NCI-H2196 treated with DMSO at 0.1 percent for 48 hours (cell line): ENCODE results near the gene KCNH2.

ENCODE experiments used
- DNase-seq: peaks from one replicate; lab custom pipeline; 2025; ENCODE audit not compliant: unreplicated experiment; lab: John Stamatoyannopoulos, UW

KCNH2 gene

DNA sequence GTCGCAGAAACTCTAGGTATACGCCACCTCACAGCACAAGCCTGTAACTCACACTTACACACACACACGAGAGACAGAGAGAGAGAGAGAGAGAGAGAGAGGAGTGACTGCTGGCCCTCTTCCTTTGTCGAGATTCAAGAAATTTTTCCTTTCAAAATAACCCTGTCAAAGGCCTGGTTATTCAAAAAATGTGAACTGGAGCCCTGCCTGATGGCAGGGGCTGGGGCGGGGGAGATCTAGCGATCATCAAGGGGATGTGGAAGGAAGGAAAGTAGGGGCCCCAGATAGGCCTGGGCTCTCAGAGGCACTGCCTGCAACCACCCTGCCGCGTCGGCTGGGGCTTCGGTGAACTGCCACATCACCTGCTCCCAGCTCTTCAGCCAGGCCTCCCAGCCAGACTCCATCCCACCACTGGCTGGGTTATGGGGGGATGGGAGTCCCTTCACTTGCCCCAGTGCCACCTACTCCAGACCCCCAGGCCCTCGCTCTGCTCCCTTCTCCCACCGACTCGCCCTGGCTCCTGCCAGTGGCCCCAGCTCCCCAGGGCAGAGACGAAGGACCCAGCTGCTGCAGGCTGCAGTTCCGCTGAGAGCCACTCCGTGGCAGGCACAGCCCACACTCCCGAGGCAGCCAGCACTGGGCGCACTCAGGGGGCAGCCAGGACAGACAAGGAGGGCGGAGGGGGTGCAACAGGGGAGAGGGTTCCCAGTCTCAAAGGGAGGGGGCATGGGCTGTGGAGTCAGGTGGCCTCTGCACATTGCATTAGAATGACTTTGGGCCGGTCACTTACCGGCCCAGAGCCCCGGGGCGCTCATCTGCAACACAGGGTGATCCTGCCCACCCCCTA, 15.3 kb downstream of the KCNH2 start:
- peak; percentile 30 for DNase-seq

DNA sequence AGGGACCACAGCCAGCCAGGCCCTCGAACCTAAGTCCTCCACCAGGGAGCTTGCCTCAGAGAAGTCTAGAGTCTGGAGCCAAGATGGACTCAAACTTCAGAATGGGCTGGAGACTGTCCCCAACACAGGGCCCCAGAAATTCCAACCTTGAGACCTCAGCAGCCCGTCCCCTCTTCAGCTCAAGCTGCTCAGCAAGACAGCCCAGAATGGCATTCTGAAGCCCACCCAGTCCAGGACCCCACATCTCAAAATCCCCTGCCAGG, 15.9 kb downstream of the KCNH2 start:
- DNase-seq: no peak

DNA sequence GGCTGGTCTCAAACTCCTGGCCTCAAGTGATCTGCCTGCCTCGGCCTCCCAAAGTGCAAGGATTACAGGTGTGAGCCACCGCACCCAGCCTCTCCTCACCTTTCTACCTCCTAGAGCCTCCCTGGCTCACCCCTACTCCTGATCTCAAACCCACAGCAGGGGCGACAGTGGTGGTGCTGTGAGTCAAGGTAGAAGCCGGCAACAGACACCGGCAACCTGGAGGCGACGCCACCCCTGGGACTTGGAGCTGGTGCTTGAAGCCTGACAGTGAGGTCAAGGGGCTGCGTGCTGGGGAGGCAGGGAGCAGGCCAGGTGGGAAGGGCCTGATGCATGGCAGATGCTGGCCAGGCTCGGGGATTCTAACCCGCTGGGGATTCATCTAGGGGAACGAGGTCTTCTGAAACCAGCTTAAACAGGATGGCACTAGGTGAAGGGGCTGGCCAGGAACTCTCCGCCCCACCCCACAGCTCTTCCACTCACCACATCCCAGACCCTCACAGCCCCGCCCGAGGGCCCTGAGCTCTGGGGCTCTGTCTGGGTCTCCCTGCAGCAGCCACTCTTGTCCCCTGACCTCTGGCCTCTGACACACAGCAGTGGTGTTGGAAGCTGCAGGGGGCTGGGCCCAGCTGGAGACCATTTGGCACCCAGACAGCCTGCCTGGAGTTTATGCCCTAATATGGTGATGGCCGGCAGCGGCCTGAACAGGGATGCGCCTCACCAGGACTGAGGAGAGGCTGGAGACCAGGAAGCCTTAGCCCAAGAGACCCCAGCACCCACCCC, 16.4 kb downstream of the KCNH2 start:
- no peak for DNase-seq

GRCh38 chr7:150959739-150960734, 18.1 kb downstream of the KCNH2 start:
- no peak for DNase-seq

GRCh38 chr7:150959081-150959480, 19.0 kb downstream of the KCNH2 start:
- DNase-seq: no peak

GRCh38 chr7:150958597-150958996, 19.5 kb downstream of the KCNH2 start:
- no peak for DNase-seq

DNA sequence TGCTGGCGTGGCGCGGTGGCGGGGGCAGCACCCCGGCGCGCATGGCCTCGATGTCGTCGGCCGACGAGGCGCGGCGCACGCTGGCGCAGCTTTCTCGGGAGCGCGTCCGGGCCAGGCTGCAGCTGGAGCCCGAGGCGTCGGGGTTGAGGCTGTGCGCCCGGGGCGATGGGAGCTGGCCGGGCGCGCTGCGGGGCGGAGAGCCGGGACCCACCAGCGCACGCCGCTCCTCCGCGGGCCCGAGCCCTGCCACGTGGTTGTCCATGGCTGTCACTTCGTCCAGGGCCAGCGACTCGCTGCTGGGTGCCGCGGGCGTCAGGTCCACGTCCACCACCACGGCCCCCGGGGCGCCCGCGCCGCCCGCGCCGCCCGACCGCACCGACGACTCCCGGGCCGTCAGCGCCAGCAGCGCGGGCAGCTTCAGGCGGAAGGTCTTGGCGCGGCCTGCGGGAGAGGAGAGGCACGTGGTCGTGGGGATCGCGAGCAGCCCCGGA, 20.0 kb downstream of the KCNH2 start:
- no peak for DNase-seq

- DNase-seq: no peak
Measured at GRCh38 chr7:150957133-150958020, 20.7 kb downstream of the KCNH2 start.

- no peak for DNase-seq
Measured at GRCh38 chr7:150956395-150957132, 21.6 kb downstream of the KCNH2 start.

DNA sequence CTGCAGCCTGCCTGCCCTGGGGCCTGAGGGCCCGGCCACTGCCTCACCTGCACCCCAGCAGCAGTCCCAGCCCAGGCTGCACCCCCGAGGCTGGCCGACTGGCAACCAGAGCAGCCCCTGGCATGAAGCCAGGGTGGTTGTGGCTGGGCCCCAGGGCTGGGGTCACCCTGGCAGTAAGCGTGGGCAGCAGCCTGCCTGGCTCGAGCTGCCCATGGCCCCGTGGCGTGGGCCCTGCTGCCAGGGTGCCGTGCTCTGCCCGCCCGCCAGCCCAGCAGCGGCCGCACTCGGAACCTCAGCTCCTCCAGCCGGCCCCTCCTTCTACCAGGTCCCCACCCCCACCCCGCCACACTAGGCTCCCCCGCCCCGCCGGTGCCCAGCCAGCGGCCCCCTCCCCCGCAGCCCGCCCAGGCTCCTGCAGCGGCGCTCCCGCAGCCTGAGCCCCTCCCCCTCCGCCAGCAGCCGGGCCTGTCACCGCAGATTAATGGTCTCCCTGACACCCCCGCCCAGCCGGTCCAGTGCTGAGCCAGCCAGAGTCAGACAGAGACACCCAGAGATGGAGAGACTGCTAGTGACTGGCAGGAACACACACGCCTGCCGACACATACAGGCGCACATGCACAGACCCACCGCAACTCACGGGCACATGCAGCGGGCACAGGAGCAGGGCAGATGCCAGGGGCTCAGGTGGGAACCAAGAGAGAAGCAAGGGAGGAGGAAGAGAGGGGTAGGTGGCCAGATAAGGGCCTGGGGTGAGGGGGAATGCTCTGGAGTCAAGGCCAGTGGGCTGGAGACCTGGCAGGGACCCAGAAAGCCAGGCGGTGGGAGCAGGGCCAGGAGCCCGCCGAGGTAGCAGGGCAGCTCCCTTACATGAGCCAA, 22.4 kb downstream of the KCNH2 start:
- DNase-seq: no peak

- DNase-seq: no peak
Measured at GRCh38 chr7:150954986-150955518, 23.1 kb downstream of the KCNH2 start.

DNA sequence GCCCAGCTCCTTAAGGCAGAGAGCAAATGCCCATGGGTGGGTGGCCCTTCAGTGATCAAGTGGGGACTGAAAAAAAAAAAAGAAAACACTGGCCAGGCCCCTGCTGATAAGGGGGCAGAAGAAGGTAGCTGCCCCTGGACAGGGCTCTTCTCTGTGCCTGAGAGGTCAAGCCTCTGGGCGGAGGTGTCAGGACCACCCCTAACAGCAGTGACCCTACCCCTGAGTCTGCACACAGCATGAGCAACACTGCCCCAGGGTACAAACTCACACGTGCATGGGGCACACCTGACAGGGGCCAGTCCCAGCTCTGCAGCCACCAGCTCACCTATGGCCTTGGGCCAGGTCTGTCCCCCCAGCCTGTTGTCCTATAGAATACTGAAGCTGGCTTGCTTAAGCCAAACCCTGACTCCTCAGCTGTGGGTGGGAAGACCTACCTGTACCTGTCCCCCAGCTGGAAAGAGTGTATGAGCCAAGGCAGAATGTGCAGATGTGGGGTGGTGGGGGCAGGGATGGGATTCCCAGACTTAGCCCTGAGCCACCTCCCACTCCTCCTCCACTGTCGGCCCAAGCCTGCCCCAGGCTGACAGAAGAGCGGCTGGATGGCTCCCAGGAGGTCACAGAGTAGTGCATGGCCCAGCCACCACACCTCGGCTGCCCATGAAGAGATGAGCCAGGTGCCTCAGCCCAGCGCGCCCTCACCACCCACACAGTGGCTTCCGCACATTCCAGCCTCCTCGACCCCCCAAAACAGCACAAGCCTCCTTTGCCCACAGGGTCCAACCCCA, 23.7 kb downstream of the KCNH2 start:
- DNase-seq: no peak

DNA sequence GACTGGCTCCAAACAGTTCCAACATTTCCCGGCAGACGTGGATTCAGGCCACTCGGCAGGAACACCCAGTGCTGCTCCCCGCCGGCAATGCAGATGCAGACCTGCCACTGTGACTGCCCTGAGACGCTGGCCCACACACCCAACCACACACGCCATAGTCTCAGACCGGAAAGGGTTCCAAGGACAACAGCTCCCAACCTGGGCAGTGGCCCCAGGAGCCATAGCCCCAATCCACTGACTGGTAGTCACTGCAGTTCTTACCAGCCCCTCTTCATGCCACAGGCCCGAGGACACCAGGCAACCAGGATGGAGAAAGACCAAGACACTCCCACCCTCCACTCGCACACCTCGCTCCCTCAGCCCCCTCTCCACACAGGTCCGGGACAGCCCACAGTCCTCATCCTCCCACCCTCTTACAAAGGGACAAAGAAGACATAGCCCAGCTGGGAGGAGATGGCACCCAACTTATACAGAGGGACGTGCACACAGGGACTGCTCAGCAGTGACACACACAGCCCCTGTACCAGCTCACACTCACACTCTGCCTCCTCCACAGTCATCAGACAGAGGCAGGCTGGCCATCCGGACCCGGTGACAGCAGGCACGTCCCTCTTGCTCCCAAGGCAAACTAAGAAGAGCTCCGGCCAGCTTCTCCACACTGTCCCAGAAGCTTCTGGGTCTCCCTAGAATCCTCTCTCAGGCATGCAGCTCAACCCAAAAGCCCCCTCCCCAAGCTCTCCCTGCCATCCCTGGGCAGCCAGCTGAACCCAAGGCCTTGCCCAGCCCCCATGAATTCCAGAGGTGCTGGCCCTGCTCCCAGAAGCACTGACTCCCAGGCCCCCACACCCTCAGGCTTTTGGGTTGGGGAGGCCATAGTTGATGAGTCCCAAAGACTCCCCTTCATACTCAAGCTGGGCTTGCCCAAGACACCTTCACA, 24.8 kb downstream of the KCNH2 start:
- no peak for DNase-seq

- DNase-seq: no peak
Measured at GRCh38 chr7:150952331-150953050, 25.6 kb downstream of the KCNH2 start.

GRCh38 chr7:150951521-150951920, 26.6 kb downstream of the KCNH2 start:
- no peak for DNase-seq

DNA sequence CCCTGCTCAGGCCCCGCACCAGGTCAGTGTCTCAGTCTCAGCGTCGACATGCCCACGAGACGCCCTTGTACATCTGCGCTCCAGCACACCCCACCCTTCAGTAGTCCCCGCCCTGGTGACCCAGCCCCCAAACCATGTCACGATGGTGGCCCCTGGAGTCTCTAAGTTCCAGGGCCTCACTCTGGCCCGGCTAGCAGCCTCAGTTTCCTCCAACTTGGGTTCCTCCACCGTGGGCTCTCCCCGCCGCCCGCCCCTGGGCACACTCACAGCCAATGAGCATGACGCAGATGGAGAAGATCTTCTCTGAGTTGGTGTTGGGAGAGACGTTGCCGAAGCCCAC, 27.0 kb downstream of the KCNH2 start:
- DNase-seq: no peak
